H1 (cell line): ENCODE data around the gene FRMD5. TPM values are rescaled to one million over a fixed set of nuclear protein-coding genes. Genes with fewer than 3 reads are reported as not detected.

Source experiments
- CTCF ChIA-PET: fragments of 300-600 bp; sonication (Branson Sonifier 250); formaldehyde crosslinking; loops from one replicate; lab custom pipeline; 2021; ENCODE audit not compliant: partially characterized antibody; lab: Charles Lee
- POLR2A ChIA-PET: fragments of 300-600 bp; sonication (Branson Sonifier 250); formaldehyde crosslinking; loops from one replicate; lab custom pipeline; 2021; ENCODE audit warnings: inconsistent platforms; ENCODE audit not compliant: partially characterized antibody; lab: Charles Lee
- DNase-seq, 2 experiments: peaks; one replicate each; pipeline versions ENCODE4 v3.0.0 to v3.0.0-alpha.2; 2010 to 2022; ENCODE audit warnings: low spot score in 2 of 2, low read depth in 1 of 2, mixed read lengths in 1 of 2
- FAIRE-seq: peaks from 2 replicates; lab custom pipeline; 2011; peaks lifted over from hg19 to GRCh38; lab: Jason Lieb, UNC
- H2AFZ ChIP-seq: 2 replicates; pipeline ENCODE4 v1.8.1; 2012; ENCODE audit warnings: low read length, inconsistent platforms
- H2AK5ac ChIP-seq: 2 replicates; pipeline ENCODE4 v1.6.1; 2013; ENCODE audit warnings: low read depth, low read length
- H2BK120ac ChIP-seq: replicated peaks from 2 replicates; pipeline ENCODE3; 2013; ENCODE audit warnings: low read depth, low read length, inconsistent platforms
- H2BK12ac ChIP-seq: 2 replicates; pipeline ENCODE4 v1.6.1; 2013; ENCODE audit warnings: low read depth, low read length
- H2BK15ac ChIP-seq: 2 replicates; pipeline ENCODE4 v1.6.1; 2013; ENCODE audit warnings: low read length
- H2BK20ac ChIP-seq: 2 replicates; pipeline ENCODE4 v1.6.1; 2013; ENCODE audit warnings: low read length
- H2BK5ac ChIP-seq: 2 replicates; pipeline ENCODE4 v1.6.1; 2013; ENCODE audit warnings: low read depth, low read length
- H3K14ac ChIP-seq: 2 replicates; pipeline ENCODE4 v1.6.1; 2013; ENCODE audit warnings: inconsistent platforms; ENCODE audit not compliant: insufficient read length
- H3K18ac ChIP-seq: 2 replicates; pipeline ENCODE4 v1.6.1; 2013; ENCODE audit warnings: low read length; ENCODE audit errors: extremely low read depth
- H3K23ac ChIP-seq: 2 replicates; pipeline ENCODE4 v1.6.1; 2013; ENCODE audit warnings: inconsistent platforms; ENCODE audit not compliant: insufficient read length
- H3K23me2 ChIP-seq: 2 replicates; pipeline ENCODE4 v1.6.1; 2013; ENCODE audit warnings: low read depth, low read length
- H3K27ac ChIP-seq: 2 replicates; pipeline ENCODE4 v1.6.1; 2011; ENCODE audit warnings: low read depth, low read length, inconsistent platforms
- H3K27me3 ChIP-seq, 4 experiments: replicated peaks in 1 of 4; 1 replicate in 1 of 4; 2 replicates in 3 of 4; pipeline versions ENCODE4 v1.6.1 to v1.8.1; 2011 to 2013; ENCODE audit warnings: low read length in 3 of 4, mild to moderate bottlenecking in 3 of 4, inconsistent platforms in 2 of 4, mixed read lengths in 2 of 4, moderate library complexity in 1 of 4; ENCODE audit not compliant: control insufficient read depth in 3 of 4, insufficient read depth in 3 of 4; ENCODE audit errors: extremely low read depth in 1 of 4
- H3K36me3 ChIP-seq, 4 experiments: 2 replicates each; pipeline versions ENCODE4 v1.6.1 to v1.8.1; 2011 to 2013; ENCODE audit warnings: mild to moderate bottlenecking in 4 of 4, low read length in 3 of 4, moderate library complexity in 2 of 4, control low read depth in 1 of 4, inconsistent platforms in 1 of 4; ENCODE audit not compliant: insufficient read depth in 4 of 4, control insufficient read depth in 2 of 4
- H3K4ac ChIP-seq: replicated peaks from 2 replicates; pipeline ENCODE3; 2013; ENCODE audit warnings: low read length, low read depth, mixed read lengths, inconsistent platforms; ENCODE audit not compliant: insufficient read length
- H3K4me1 ChIP-seq, 4 experiments: replicated peaks in 1 of 4; 1 replicate in 1 of 4; 2 replicates in 3 of 4; pipeline versions ENCODE4 v1.6.1 to v1.8.1; 2011 to 2013; ENCODE audit warnings: low read length in 3 of 4, inconsistent platforms in 2 of 4, mixed read lengths in 1 of 4; ENCODE audit not compliant: insufficient read depth in 4 of 4, control insufficient read depth in 3 of 4
- H3K4me2 ChIP-seq, 2 experiments: 2 replicates each; pipeline versions ENCODE4 v1.6.1 to v1.8.1; 2011 to 2013; ENCODE audit warnings: low read depth in 2 of 2, low read length in 2 of 2, control low read depth in 1 of 2, inconsistent platforms in 1 of 2, mild to moderate bottlenecking in 1 of 2; ENCODE audit not compliant: insufficient read depth in 1 of 2
- H3K4me3 ChIP-seq, 4 experiments: fragments of 200-600, 300-600 bp in 1 of 4; sonication (generic), shearing (Covaris generic), sonication (Bioruptor Twin) in 1 of 4; 2 replicates each; pipeline versions ENCODE4 v1.5.1 to v1.8.1; 2011 to 2016; ENCODE audit warnings: low read length in 4 of 4, low read depth in 3 of 4, control low read depth in 2 of 4, inconsistent platforms in 2 of 4, mild to moderate bottlenecking in 2 of 4, mixed read lengths in 1 of 4, moderate library complexity in 1 of 4; ENCODE audit not compliant: insufficient read depth in 2 of 4; ENCODE audit errors: extremely low read depth in 1 of 4
- H3K56ac ChIP-seq: replicated peaks from 2 replicates; pipeline ENCODE3; 2013; ENCODE audit warnings: low read depth, mild to moderate bottlenecking, mixed read lengths, low read length, inconsistent platforms; ENCODE audit not compliant: insufficient read length
- H3K79me1 ChIP-seq: 2 replicates; pipeline ENCODE4 v1.6.1; 2013; ENCODE audit warnings: low read depth, low read length, control low read depth
- H3K79me2 ChIP-seq, 2 experiments: 2 replicates each; pipeline versions ENCODE4 v1.6.1 to v1.8.1; 2012 to 2013; ENCODE audit warnings: low read length in 2 of 2, mild to moderate bottlenecking in 2 of 2, inconsistent platforms in 1 of 2; ENCODE audit not compliant: insufficient read depth in 2 of 2, control insufficient read depth in 1 of 2
- H3K9ac ChIP-seq, 4 experiments: replicated peaks in 1 of 4; 1 replicate in 1 of 4; 2 replicates in 3 of 4; pipeline versions ENCODE4 v1.6.1 to v1.8.1; 2011 to 2013; ENCODE audit warnings: low read depth in 3 of 4, low read length in 3 of 4, control low read depth in 2 of 4, mild to moderate bottlenecking in 2 of 4, moderate library complexity in 2 of 4, inconsistent platforms in 1 of 4; ENCODE audit errors: extremely low read depth in 1 of 4
- H3K9me3 ChIP-seq, 2 experiments: 2 replicates each; pipeline versions ENCODE4 v1.6.1 to v1.8.1; 2012 to 2013; ENCODE audit warnings: mild to moderate bottlenecking in 2 of 2, moderate library complexity in 2 of 2, control low read depth in 1 of 2, inconsistent platforms in 1 of 2, low read depth in 1 of 2, low read length in 1 of 2, mixed read lengths in 1 of 2; ENCODE audit not compliant: insufficient read depth in 2 of 2
- H4K20me1 ChIP-seq, 2 experiments: replicated peaks in 1 of 2; 2 replicates each; pipeline versions ENCODE3 to v1.8.1; 2011 to 2013; ENCODE audit warnings: inconsistent platforms in 2 of 2, low read length in 2 of 2, mild to moderate bottlenecking in 1 of 2; ENCODE audit not compliant: insufficient read depth in 2 of 2, control insufficient read depth in 1 of 2
- H4K5ac ChIP-seq: 2 replicates; pipeline ENCODE4 v1.6.1; 2013; ENCODE audit warnings: low read length, low read depth, mixed read lengths, inconsistent platforms; ENCODE audit not compliant: insufficient read length
- H4K8ac ChIP-seq: 2 replicates; pipeline ENCODE4 v1.8.0; 2013; ENCODE audit warnings: mild to moderate bottlenecking, moderate library complexity, low read length, inconsistent platforms; ENCODE audit not compliant: insufficient read depth; ENCODE audit errors: extremely low read depth
- H4K91ac ChIP-seq: replicated peaks from 2 replicates; pipeline ENCODE3; 2013; ENCODE audit warnings: low read length, mixed read lengths, inconsistent platforms; ENCODE audit not compliant: insufficient read length
- GABPA ChIP-seq: IDR thresholded peaks from 2 replicates; pipeline ENCODE4 v1.6.1; 2011; ENCODE audit warnings: mild to moderate bottlenecking, low read length, moderate library complexity, borderline replicate concordance; ENCODE audit not compliant: insufficient read depth
- GTF2F1 ChIP-seq: IDR thresholded peaks from 2 replicates; pipeline ENCODE4 v1.6.1; 2012; ENCODE audit warnings: low read depth, low read length, improper control_type of control experiment, borderline replicate concordance
- RAD21 ChIP-seq, 2 experiments: IDR thresholded peaks in 1 of 2; conservative IDR thresholded peaks in 1 of 2; 2 replicates each; pipeline ENCODE4 v1.6.1; 2011; ENCODE audit warnings: low read depth in 2 of 2, low read length in 2 of 2, improper control_type of control experiment in 1 of 2, inconsistent platforms in 1 of 2, mild to moderate bottlenecking in 1 of 2, moderate library complexity in 1 of 2
- RBBP5 ChIP-seq: IDR thresholded peaks from 2 replicates; pipeline ENCODE4 v1.7.1; 2012; ENCODE audit warnings: low read depth, mild to moderate bottlenecking, inconsistent platforms, low read length, moderate library complexity, borderline replicate concordance
- SIX5 ChIP-seq: IDR thresholded peaks from 2 replicates; pipeline ENCODE4 v1.6.1; 2011; ENCODE audit warnings: mild to moderate bottlenecking, low read depth, low read length
- TBP ChIP-seq: IDR thresholded peaks from 2 replicates; pipeline ENCODE4 v1.6.1; 2011; ENCODE audit warnings: low read depth, low read length, improper control_type of control experiment
- WGBS, 2 experiments: shearing (Covaris generic) in 1 of 2; methylation state at CpG; one replicate each; pipeline versions ENCODE4 v1.1.6 to v1.1.7; 2013 to 2015; ENCODE audit warnings: low lambda C conversion rate in 2 of 2, mixed read lengths in 2 of 2, inconsistent platforms in 1 of 2, low coverage in 1 of 2, missing lambda C conversion rate in 1 of 2; ENCODE audit not compliant: insufficient replicate concordance in 2 of 2, insufficient coverage in 1 of 2, insufficient read length in 1 of 2; ENCODE audit errors: extremely low coverage in 1 of 2, missing lambda C conversion rate in 1 of 2; 5-methylcytosine and 5-hydroxymethylcytosine counted together
- polyA plus RNA-seq, 7 experiments: library from polyadenylated mRNA; depleted of rRNA in 3 of 7; stranded (reverse) in 5 of 7; unstranded in 2 of 7; fragments of >200 nt in 5 of 7; fragments of 200-250 nt in 2 of 7; gene quantifications; 1 replicate in 5 of 7; 2 replicates in 1 of 7; 4 replicates in 1 of 7; pipeline versions ENCODE4 v1.2.1 to v1.2.3, GENCODE V29; 2011 to 2013; ENCODE audit warnings: missing spikeins in 2 of 7, mixed read lengths in 2 of 7
- total RNA-seq: library from RNA; stranded (reverse); fragmentation: NEBNext Ultra II Directional; extraction: Animal tissue kit (Norgen Biotek cat#: 25700); gene quantifications from 2 replicates; pipeline ENCODE4 v1.2.1, GENCODE V29; 2021

The FRMD5 gene
- total and polyA plus RNA-seq, 2 of the 8 experiments (the other 6 are each of a cell fraction or from before 2014, with no cell fraction given) = 10.1 to 12.6 TPM

DNA sequence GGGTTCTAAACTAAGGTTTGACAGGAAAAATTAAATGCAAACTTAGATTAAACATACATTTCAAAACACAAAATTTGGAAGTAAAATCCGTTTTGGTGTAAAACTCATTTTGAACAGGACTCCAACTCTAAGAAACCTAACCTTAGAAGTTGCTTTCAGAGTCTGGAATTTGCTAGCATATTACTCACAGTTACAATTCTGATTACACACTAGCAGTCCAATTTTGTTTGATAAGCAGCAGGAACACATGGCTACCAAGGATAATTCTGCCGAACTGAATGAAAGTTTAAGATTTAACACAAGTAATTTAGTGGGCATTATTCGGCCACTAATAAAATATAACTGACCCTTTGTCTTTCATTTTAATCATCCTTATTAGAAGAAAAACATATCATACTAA, 49.6 kb downstream of the FRMD5 start:
- no peak overlapping the region for H4K5ac ChIP-seq
- 81% methylated on average over 3 of the region's 3 CpGs; no CpG with 5 or more reads in 1 of the 2 experiments for WGBS, 2 experiments
- no peaks in the 10 kb centered on the region for H3K36me3 ChIP-seq
- DNase-seq (no peak), FAIRE-seq (no peak)
- ChIA-PET CTCF (no interaction called here), POLR2A (no interaction called here)
- no peak overlapping the region for H2BK5ac ChIP-seq
- no peaks in the 10 kb centered on the region for H3K79me2 ChIP-seq
- peaks cover 0 to 1% of the 10 kb centered on the region in 2 experiments for H4K20me1 ChIP-seq
- H3K56ac ChIP-seq = no peak overlapping the region
- H3K9me3 ChIP-seq = no peaks in the 10 kb centered on the region
- H3K27me3 ChIP-seq = no peaks in the 10 kb centered on the region
- no peak overlapping the region for H4K8ac ChIP-seq
- no peak overlapping the region for H3K4ac ChIP-seq
- H2AFZ ChIP-seq = no peak overlapping the region
- H2BK12ac ChIP-seq = no peak overlapping the region
- H3K14ac ChIP-seq = no peak overlapping the region
- H3K4me1 ChIP-seq = no peaks in the 10 kb centered on the region
- no peaks in the 10 kb centered on the region for H3K79me1 ChIP-seq
- H3K27ac ChIP-seq = no peak overlapping the region
- H2BK15ac ChIP-seq = no peak overlapping the region
- no peak overlapping the region for H3K9ac ChIP-seq
- H3K23ac ChIP-seq = no peak overlapping the region
- H4K91ac ChIP-seq = no peak overlapping the region
- no peaks in the 10 kb centered on the region for H3K23me2 ChIP-seq
- no peak overlapping the region for H3K18ac ChIP-seq
- no peak overlapping the region for H3K4me3 ChIP-seq
- no peak overlapping the region for H2BK120ac ChIP-seq
- H3K4me2 ChIP-seq = no peak overlapping the region
- H2BK20ac ChIP-seq = no peak overlapping the region
- H2AK5ac ChIP-seq = no peak overlapping the region
- no peak for TF ChIP-seq RBBP5
- no peak for TF ChIP-seq GABPA
- no peak for TF ChIP-seq RAD21 (IDR thresholded peaks at IDR 0.05 in 1 of 2, conservative IDR thresholded peaks at IDR 0.05 in 1 of 2; ENCODE audit: low read depth in 2 of 2, low read length in 2 of 2)
- TF ChIP-seq TBP = no peak
- no peak for TF ChIP-seq SIX5
- TF ChIP-seq GTF2F1 = no peak
